Smooth muscle cell (in vitro differentiated cells): ENCODE measurements around the gene DENND4A. TPM values are rescaled to one million over a fixed set of nuclear protein-coding genes. Genes with fewer than 3 reads are reported as not detected.

Experiments used
- DNase-seq: peaks from one replicate; lab custom pipeline; 2025; ENCODE audit not compliant: unreplicated experiment; lab: John Stamatoyannopoulos, UW
- H2AFZ ChIP-seq: fragments of 200-600 bp; sonication (generic); 2 replicates; pipeline ENCODE4 v1.6.0; 2016; ENCODE audit warnings: antibody characterized with exemption, low read depth, mild to moderate bottlenecking
- H3F3A ChIP-seq: fragments of 200-600 bp; sonication (generic); 2 replicates; pipeline ENCODE4 v1.6.0; 2017; ENCODE audit warnings: antibody characterized with exemption, low read depth
- H3K27ac ChIP-seq: fragments of 200-600 bp; sonication (generic); 2 replicates; pipeline ENCODE4 v1.5.1; 2016; ENCODE audit warnings: low read depth, mild to moderate bottlenecking
- H3K27me3 ChIP-seq: fragments of 200-600 bp; sonication (generic); 2 replicates; pipeline ENCODE4 v1.6.1; 2016; ENCODE audit warnings: low read depth, mild to moderate bottlenecking
- H3K36me3 ChIP-seq: fragments of 200-600 bp; sonication (generic); 2 replicates; pipeline ENCODE4 v1.5.1; 2016; ENCODE audit warnings: low read depth
- H3K4me1 ChIP-seq: fragments of 200-600 bp; sonication (generic); 2 replicates; pipeline ENCODE4 v1.5.1; 2016; ENCODE audit warnings: low read depth
- H3K4me2 ChIP-seq: fragments of 200-600 bp; sonication (generic); 2 replicates; pipeline ENCODE4 v1.6.0; 2016; ENCODE audit warnings: mild to moderate bottlenecking
- H3K4me3 ChIP-seq: fragments of 200-600 bp; sonication (generic); 2 replicates; pipeline ENCODE4 v1.5.1; 2016; ENCODE audit warnings: mild to moderate bottlenecking
- H3K79me2 ChIP-seq: fragments of 200-600 bp; sonication (generic); 2 replicates; pipeline ENCODE4 v1.6.0; 2016; ENCODE audit warnings: low read depth, mild to moderate bottlenecking
- H3K9ac ChIP-seq: fragments of 200-600 bp; sonication (generic); 2 replicates; pipeline ENCODE4 v1.6.0; 2016; ENCODE audit warnings: low read depth
- H3K9me3 ChIP-seq: fragments of 200-600 bp; sonication (generic); replicated peaks from 2 replicates; pipeline ENCODE4 v1.5.1; 2016; ENCODE audit warnings: low read depth
- H4K20me1 ChIP-seq: fragments of 200-600 bp; sonication (generic); 2 replicates; pipeline ENCODE4 v1.6.0; 2016; ENCODE audit warnings: low read depth
- CTCF ChIP-seq: fragments of 200-600 bp; sonication (generic); IDR thresholded peaks from 2 replicates; pipeline ENCODE4 v1.5.1; 2017; ENCODE audit warnings: borderline replicate concordance, mild to moderate bottlenecking, antibody characterized with exemption; ENCODE audit not compliant: insufficient read depth, poor library complexity, severe bottlenecking
- WGBS: methylation state at CpG from one replicate; pipeline ENCODE4 v1.1.7; 2016; ENCODE audit warnings: low lambda C conversion rate; 5-methylcytosine and 5-hydroxymethylcytosine counted together
- polyA plus RNA-seq: library from polyadenylated mRNA; unstranded; fragments of >200 nt; fragmentation: Nextera tagmentation; extraction: Ambion mirVana; gene quantifications from 2 replicates; pipeline ENCODE4 v1.2.1, GENCODE V29; 2016
- total RNA-seq: library from RNA; depleted of rRNA; stranded (reverse); fragments of >200 nt; gene quantifications from 2 replicates; pipeline ENCODE4 v1.2.3, GENCODE V29; 2014

The DENND4A gene
- total and polyA plus RNA-seq, 2 experiments from 2014 or later: 3.4 to 16.5 TPM

- Histone ChIP-seq H3K27ac (no peak overlapping the region), H3K4me3 (no peak overlapping the region), H4K20me1 (no peaks in the 10 kb centered on the region), H3F3A (no peaks in the 10 kb centered on the region), H3K27me3 (no peaks in the 10 kb centered on the region), H3K9ac (no peak overlapping the region), H3K4me1 (no peaks in the 10 kb centered on the region), H3K4me2 (no peak overlapping the region), H3K9me3 (no peaks in the 10 kb centered on the region), H3K79me2 (no peaks in the 10 kb centered on the region), H2AFZ (no peak overlapping the region), H3K36me3 (no peaks in the 10 kb centered on the region)
- no peak for DNase-seq
- TF ChIP-seq CTCF: no peak
- 90% methylated on average over 5 of the region's 5 CpGs for WGBS
These were observed 154.0 kb downstream of the DENND4A start for GRCh38 chr15:65638109-65638508.

- no peaks in the 10 kb centered on the region for H3K36me3 ChIP-seq
- H3K27me3 ChIP-seq: no peaks in the 10 kb centered on the region
- H3K9me3 ChIP-seq: no peaks in the 10 kb centered on the region
- H3K9ac ChIP-seq: no peak overlapping the region
- H3K27ac ChIP-seq: no peak overlapping the region
- no peaks in the 10 kb centered on the region for H3K4me1 ChIP-seq
- TF ChIP-seq CTCF: no peak
- DNase-seq: no peak
- no peak overlapping the region for H3K4me2 ChIP-seq
- H3K79me2 ChIP-seq: no peaks in the 10 kb centered on the region
- no peaks in the 10 kb centered on the region for H4K20me1 ChIP-seq
- H3K4me3 ChIP-seq: no peak overlapping the region
- WGBS: 100% methylated on average over 1 of the region's 1 CpG
- H3F3A ChIP-seq: no peaks in the 10 kb centered on the region
- H2AFZ ChIP-seq: no peak overlapping the region
These were observed 157.7 kb downstream of the DENND4A start for GRCh38 chr15:65634356-65634755.

GRCh38 chr15:65633752-65634151 is 158.3 kb downstream of the DENND4A start:
- Histone ChIP-seq H4K20me1 (no peaks in the 10 kb centered on the region), H2AFZ (no peak overlapping the region), H3K36me3 (no peaks in the 10 kb centered on the region), H3K9ac (no peak overlapping the region), H3F3A (no peaks in the 10 kb centered on the region), H3K4me1 (no peaks in the 10 kb centered on the region), H3K27me3 (no peaks in the 10 kb centered on the region), H3K79me2 (no peaks in the 10 kb centered on the region), H3K27ac (no peak overlapping the region), H3K4me2 (no peak overlapping the region), H3K9me3 (no peaks in the 10 kb centered on the region), H3K4me3 (no peak overlapping the region)
- WGBS: 80% methylated on average over 2 of the region's 2 CpGs
- TF ChIP-seq CTCF: no peak
- no peak for DNase-seq

GRCh38 chr15:65632780-65633375 is 159.2 kb downstream of the DENND4A start:
- Histone ChIP-seq H3K27me3 (no peaks in the 10 kb centered on the region), H4K20me1 (no peaks in the 10 kb centered on the region), H3K9ac (no peak overlapping the region), H3F3A (no peaks in the 10 kb centered on the region), H3K27ac (no peak overlapping the region), H3K4me2 (no peak overlapping the region), H3K4me3 (no peak overlapping the region), H3K79me2 (no peaks in the 10 kb centered on the region), H3K36me3 (no peaks in the 10 kb centered on the region), H2AFZ (no peak overlapping the region), H3K9me3 (no peaks in the 10 kb centered on the region), H3K4me1 (no peaks in the 10 kb centered on the region)
- DNase-seq: no peak
- 43% methylated on average over 4 of the region's 4 CpGs for WGBS
- TF ChIP-seq CTCF: no peak
